Fibroblast of skin of back (primary cell): Measurements from ENCODE around the gene RNF123.

Experiments used
- DNase-seq: peaks from one replicate; pipeline ENCODE4 v3.0.0-alpha.2; 2013

RNF123 gene

GRCh38 chr3:49659756-49660155 lies 29.6 kb upstream of the RNF123 start:
- DNase-seq: no peak

GRCh38 chr3:49661281-49661680 lies 28.1 kb upstream of the RNF123 start:
- DNase-seq: no peak

GRCh38 chr3:49662021-49662420 lies 27.3 kb upstream of the RNF123 start:
- no peak for DNase-seq

- DNase-seq: no peak
Observed at GRCh38 chr3:49662720-49663413, 26.5 kb upstream of the RNF123 start.

GRCh38 chr3:49663831-49664230 lies 25.5 kb upstream of the RNF123 start:
- DNase-seq: no peak

- no peak for DNase-seq
Observed at GRCh38 chr3:49664300-49664699, 25.1 kb upstream of the RNF123 start.

- no peak for DNase-seq
Observed at GRCh38 chr3:49665822-49666519, 23.4 kb upstream of the RNF123 start.

GRCh38 chr3:49666592-49666991 lies 22.8 kb upstream of the RNF123 start:
- DNase-seq: peak; percentile 28

GRCh38 chr3:49667701-49668413 lies 21.5 kb upstream of the RNF123 start:
- DNase-seq: no peak

GRCh38 chr3:49668414-49668797 lies 21.0 kb upstream of the RNF123 start:
- peak; percentile 23 for DNase-seq

- no peak for DNase-seq
Observed at GRCh38 chr3:49668861-49669260, 20.5 kb upstream of the RNF123 start.

GRCh38 chr3:49669352-49669751 lies 20.0 kb upstream of the RNF123 start:
- DNase-seq: no peak

GRCh38 chr3:49670940-49671290 lies 18.4 kb upstream of the RNF123 start:
- no peak for DNase-seq

- DNase-seq: peak; percentile 56
Observed at GRCh38 chr3:49671291-49672288, 17.8 kb upstream of the RNF123 start.

- DNase-seq: no peak
Observed at GRCh38 chr3:49673121-49673714, 16.1 kb upstream of the RNF123 start.

GRCh38 chr3:49673715-49674496 lies 15.5 kb upstream of the RNF123 start, which contains the start of gene APEH:
Gene APEH (plus strand): TSS chr3:49674351. CDS start chr3:49674402, 51 bp downstream.
- DNase-seq: peak; percentile 98

- no peak for DNase-seq
Observed at GRCh38 chr3:49674497-49674983, 14.8 kb upstream of the RNF123 start.

- no peak for DNase-seq
Observed at GRCh38 chr3:49675912-49676311, 13.4 kb upstream of the RNF123 start.

- DNase-seq: no peak
Observed at GRCh38 chr3:49680493-49681231, 8.7 kb upstream of the RNF123 start.

- no peak for DNase-seq
Observed at GRCh38 chr3:49681232-49681522, 8.2 kb upstream of the RNF123 start.
